Superior temporal gyrus (tissue), 1 donor: ENCODE results near the gene EPB41L2.
"Not testable (repeated sequence)": the region's sequence is repeated elsewhere in the genome, so short reads cannot be mapped to it uniquely, and the experiment has no call there.

Experiments used
- DNase-seq: peaks from one replicate; pipeline ENCODE4 v3.0.0-alpha.2; 2016; ENCODE audit errors: extremely low spot score

EPB41L2 gene

GRCh38 chr6:130838951-130839350, 224.1 kb downstream of the EPB41L2 start:
- DNase-seq: no peak

- DNase-seq: no peak
Measured at GRCh38 chr6:130838250-130838860, 224.7 kb downstream of the EPB41L2 start.

DNA sequence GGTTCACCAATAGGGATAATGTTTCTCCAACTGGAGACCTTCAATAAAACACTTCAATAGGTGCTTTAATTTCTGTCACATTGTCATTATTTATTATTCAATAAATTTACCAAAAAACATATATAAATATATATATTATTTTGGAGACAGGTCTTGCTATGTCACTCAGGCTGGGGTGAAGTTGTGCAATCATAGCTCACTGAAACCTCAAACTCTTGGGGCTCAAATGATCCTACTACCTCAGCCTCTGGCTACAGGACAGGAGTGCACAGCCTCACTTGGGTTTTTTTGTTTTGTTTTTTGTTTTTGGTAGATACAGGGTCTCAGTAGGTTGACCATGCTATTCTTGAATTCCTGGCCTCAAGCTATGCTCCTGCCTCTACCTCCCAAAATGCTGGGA, 226.0 kb downstream of the EPB41L2 start:
- DNase-seq: no peak

GRCh38 chr6:130836055-130836640, 226.9 kb downstream of the EPB41L2 start:
- peak; percentile 72 for DNase-seq

DNA sequence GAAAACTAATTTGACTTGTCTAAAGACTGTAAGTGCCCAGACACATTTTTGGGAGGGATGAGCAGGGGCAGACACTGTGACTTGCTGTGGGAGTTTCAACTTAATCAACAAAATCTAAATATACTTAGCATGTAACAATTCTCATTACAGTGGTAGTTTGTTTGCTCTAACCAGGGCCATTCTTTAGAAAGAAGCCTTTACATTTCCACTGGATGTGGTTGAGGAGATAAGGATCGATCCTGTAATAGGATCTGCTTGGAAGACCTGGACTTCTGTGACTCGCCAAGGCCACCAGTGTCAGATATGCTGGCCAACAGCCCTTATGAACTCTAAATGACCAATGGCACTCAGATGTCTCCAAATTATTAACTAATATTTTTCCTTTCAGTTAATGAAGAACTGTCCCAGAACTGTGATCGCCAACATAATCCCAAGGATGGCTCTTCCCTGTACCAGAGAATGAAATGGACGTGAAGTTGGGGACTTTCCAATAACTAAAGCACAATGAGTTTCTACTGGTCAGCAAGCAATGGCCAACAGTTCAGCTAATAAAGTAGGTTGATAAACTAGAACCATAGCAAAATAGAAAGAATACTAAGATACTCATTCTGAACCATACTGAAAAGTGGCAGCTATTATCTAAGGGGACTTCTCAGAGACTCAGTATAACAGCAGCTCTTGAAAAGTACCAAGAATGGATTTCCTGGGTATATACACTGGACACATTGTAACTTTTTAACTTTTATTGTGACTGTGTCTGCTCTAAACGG, 228.4 kb downstream of the EPB41L2 start:
- DNase-seq: no peak

- no peak for DNase-seq
Measured at GRCh38 chr6:130833569-130833968, 229.5 kb downstream of the EPB41L2 start.

- no peak for DNase-seq
Measured at GRCh38 chr6:130831607-130832006, 231.4 kb downstream of the EPB41L2 start.

DNA sequence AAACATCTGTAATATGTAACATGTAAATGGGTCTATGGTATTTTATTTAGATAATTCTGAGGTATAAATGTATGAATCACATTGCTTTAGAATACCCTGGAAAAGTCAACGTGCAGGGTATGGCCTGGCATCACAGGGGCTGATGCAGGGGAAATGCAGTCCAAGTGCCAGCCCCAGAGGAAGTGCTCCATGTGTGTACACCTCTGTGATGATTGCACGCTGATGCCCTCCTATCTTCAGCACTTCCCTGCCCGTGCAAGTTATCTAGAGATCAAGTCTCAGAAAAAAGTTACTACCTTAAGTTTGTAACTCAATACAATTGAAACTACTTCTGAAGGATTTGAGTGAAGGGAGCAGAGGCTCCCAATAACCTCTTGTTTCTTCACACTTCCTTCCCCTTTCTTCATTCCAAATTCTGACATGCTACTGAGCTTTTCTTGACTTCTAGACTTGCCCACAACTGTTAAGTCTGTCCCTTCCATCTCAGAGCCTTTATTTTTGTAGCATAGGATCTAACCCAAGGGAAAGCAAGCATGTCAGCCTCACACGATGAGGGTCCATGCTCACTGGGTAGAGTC, 233.6 kb downstream of the EPB41L2 start:
- DNase-seq: no peak

GRCh38 chr6:130827247-130828149, 235.5 kb downstream of the EPB41L2 start, which contains the start of gene SMLR1:
Gene SMLR1, plus strand, starts transcription at chr6:130827406. Its CDS starts 8 bp downstream, at chr6:130827414.
- DNase-seq: no peak

DNA sequence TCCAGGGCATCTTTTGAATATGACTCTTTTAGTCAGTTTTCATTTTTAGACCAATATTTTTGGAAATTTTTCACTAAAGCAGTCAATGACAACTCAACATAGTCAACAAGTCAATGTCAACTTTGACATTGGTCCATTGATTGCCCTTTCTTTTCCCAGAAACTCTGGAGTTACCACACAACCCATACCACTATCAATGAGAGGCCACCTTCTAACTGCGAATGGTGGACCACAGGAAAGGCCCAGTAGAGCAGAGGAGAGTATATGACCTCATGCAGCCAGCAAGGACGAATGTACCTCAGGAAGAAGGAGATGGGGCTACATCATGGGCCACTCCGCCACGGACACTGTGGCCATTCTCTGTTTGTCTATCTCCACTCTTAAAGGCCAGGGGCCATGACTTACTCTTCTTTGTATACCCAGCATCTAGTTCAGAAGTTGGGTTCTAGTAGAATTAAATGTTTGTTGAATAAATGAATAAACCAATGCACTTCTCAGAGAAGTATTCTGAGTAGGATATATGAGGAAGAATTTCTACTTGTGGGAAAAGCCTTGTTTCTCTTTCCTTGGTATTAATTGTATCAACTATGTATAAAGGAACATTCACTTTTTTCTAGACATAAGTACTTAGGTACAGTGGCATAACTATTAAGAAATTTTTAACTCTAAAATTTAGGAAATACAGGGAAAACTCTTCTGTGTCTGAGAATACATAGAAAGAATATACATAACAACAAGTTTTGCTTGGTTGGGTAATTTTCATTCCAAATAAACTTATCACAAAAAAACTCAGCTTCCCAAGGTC, 236.4 kb downstream of the EPB41L2 start:
- no peak for DNase-seq

DNA sequence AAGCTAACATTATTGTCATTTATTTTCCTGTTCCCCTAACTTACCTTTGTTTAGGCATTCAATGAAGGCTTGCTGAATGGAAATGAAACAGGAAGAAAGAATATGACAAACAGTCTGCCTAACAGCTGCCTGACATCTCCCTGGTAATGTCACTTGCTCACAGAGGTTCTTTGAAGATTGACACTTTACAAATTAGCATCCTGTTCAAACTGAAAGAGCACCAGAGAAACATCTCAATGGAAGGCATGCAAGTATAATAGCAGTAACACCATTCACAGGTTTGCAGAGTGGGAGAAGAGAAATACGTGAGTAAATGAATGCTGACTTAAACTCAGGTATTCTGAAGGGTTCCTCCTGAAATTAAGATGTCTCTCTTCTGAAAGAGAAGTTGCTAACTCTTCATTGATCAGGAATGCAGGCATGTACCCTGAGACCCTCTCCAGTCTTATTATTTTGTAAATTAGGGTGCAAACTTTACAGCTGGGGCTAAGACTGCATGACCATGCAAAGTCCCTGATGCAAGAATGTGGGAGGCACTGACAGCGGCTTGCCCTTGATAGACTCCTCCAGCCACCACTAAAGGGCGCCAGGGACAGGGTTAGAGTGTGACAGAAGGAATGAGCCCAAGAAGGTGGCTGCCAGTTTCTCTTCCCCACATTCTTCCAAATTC, 237.1 kb downstream of the EPB41L2 start:
- no peak for DNase-seq

DNA sequence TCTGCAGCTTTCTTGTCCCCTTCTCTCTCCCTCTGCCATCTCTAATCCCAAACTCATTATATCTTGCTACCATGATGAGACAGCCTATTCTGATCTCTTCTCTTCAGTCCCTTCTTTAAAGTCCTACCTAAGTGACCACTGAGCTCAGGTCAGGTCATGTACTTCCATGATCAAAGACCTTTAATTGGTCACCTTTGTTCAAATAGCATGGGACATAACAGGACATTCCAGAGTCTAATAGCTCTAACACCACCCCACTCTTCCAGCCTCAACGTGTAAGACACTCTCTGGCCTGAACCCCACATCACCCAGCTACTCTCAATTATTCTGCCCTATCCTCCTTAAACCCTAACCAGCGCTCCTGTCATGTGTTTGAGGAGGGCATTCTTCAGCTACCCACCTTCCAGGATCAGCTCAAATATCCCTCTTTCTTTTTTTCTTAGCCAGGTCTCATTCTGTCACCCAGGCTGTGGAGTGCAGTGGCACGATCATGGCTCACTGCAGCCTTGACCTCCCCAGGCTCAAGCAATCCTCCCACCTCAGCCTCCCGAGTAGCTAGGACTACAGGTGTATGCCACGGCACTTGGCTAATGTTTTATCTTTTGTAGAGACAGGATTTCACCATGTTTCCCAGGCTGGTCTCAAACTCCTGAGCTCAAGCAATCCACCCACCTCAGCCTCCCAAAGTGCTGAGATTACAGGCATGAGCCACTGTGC, 237.9 kb downstream of the EPB41L2 start:
- no peak for DNase-seq

DNA sequence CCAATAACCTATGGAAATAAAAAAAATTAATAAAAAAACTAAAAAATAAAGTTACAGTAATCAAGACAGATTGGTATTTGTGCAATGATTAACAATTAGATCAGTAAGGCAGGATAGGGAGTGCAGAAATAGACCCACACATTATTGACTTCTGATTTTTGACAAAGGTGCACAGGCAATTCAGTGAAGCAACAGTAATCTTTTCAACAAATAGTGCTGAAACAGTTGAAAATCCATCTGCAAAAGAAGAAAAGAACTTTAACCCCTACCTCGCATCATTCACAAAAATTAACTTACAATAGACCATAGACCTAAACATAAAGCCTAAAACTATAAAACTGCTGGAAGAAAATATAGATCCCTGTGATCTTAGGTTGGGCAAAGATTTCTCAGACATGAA, 240.3 kb downstream of the EPB41L2 start:
- DNase-seq: no peak

DNA sequence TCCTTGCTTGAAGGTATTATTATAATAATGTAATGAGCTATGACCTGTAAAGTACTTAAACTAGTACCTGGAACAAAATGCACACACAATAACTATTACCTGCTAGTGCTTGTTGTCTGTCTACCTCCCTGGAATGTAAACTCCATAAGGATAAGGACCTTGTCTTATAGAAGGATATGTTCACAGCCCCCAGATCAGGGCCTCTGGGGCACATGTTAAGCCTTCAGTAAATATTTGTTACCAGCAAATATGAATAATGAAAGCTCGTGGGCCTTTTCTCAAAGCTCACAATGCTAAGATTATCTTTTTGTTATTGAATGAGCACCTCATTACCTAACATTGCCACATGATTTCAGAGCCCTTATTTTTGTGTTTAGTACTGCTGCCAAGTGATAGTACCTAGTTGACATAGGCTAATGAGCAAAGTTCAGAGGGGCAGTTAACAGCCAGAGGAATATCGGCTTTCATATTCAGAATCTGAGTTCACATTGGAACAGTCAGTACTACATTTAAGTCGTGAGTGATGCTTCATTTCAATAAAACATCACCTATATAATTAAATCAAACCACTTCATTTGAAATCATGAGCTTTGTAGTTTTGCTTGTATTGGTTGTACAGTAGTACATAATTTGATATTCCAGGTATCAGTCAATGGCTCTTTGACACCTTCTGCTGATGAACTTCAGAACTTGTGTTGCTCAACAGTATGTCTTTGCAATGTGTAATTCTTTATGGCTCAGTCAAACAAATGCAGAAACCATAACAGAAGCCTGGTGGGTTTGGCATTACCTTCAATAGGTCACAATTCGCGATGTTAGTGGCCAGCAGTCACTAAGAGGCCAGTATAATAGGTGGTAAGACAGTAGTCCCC, 247.6 kb downstream of the EPB41L2 start:
- no peak for DNase-seq

DNA sequence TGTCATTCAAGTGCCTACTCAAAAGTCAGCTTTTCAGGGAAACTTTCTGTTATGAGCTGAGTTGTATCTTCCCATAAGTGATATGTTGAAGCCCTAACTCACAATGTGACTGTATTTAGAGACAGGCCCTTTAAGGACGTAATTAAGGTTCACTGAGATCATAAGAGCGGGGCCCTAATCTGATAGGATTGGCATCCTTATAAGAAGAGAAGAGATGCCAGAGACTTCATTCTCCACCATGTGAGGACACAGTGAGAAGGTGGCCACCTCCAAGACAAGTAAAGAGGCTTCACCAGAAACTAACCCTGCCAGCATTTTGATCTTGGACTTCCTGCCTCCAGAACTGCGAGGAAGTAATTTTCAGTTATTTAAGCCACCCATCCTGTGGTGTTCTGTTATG, 248.5 kb downstream of the EPB41L2 start:
- no peak for DNase-seq

DNA sequence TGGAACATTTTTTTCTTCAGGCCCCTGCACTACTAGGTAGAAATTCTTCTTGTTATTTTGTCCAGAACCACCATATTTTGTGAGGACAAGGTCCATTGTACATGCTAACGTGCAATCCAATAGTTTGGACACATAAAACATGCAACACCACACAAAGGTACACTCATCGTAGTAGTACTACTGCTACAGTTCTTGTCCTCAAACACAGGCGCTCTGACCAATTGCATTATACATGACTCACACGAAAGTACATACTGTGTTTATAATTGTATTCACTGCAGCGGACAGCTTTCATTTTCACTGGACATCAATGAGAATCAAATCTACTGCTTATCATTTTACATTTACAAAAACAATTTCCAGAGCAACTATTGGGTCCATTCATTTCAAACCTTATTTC, 251.1 kb downstream of the EPB41L2 start:
- no peak for DNase-seq

DNA sequence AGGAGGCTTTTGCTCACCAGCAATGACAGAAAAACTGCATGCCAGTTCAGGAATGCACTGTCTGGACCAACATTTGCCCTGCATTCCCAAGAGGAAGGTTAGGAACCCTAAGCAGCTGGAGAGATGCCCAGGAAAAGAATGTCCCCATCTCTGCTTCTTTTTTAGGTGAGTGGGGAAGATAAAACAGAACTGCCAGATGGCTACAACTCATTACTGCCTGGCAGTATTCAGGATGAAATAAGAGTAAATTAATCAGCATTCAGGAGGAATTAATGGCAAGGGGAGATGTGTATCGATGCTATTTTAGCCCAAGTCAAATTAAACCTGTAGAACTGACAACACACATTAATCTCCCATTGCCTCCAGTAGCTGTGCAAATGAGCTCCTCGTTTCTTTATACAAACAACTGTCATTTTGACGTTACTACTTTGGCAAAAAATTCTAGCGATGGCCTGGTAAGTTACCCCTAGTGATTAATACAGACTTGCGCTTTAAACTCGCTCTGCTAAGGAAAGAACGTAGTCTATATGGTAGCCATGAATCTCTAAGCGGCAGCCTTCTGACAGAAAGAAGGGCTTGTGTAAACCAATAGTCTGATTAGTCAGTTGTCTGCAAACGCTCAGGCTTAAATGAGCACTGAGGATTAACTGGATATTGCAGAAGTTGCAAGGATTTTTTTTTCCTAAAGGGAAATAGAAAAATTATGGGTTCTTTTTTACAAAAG, 252.6 kb downstream of the EPB41L2 start:
- DNase-seq: peak; percentile 47

- not testable (repeated sequence) for DNase-seq
Measured at GRCh38 chr6:130801368-130801767, 261.7 kb downstream of the EPB41L2 start.
